HG03103 (cell line): ENCODE measurements around the gene TLX1.

Experiments
- ATAC-seq: cut with Tn5 transposase; IDR thresholded peaks from one replicate; pipeline ENCODE4 v1.9.1; 2021; ENCODE audit warnings: low read depth; ENCODE audit not compliant: unreplicated experiment

The TLX1 gene

DNA sequence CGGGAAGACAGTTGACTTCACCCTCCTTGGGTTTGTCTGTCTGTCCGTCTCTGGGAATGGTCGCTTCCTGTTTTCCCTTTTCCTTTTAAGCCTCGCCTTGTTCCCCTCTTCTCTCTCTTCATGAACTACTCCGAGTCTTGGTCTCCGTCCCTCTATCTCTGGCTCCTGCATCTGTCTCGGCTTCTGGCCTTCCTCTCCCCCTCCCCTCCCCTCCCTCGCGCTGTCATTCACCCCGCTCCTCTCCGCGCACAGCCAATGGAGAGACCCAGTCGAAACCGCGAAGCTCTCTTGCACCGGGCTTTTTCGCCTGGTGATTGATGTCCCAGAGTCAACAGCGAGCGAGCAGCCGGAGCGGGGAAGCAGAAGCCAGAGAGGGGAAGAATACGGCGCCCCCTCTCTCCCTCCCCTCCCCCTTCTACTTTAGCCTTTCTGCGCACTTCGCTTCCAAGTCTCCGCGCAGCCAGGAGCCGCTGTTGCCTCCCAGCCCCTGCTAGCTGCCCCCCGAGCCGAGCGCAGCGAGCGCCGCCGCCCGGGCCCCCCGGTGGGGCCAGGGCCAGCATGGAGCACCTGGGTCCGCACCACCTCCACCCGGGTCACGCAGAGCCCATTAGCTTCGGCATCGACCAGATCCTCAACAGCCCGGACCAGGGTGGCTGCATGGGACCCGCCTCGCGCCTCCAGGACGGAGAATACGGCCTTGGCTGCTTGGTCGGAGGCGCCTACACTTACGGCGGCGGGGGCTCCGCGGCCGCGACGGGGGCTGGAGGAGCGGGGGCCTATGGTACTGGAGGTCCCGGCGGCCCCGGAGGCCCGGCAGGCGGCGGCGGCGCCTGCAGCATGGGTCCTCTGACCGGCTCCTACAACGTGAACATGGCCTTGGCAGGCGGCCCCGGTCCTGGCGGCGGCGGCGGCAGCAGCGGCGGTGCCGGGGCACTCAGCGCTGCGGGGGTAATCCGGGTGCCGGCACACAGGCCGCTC lies at the start of gene TLX1:
TLX1 (plus strand) TSS at position 317 of the 978 bp plus-strand sequence; CDS start at position 559, 242 bp downstream.
- ATAC-seq: no peak

DNA sequence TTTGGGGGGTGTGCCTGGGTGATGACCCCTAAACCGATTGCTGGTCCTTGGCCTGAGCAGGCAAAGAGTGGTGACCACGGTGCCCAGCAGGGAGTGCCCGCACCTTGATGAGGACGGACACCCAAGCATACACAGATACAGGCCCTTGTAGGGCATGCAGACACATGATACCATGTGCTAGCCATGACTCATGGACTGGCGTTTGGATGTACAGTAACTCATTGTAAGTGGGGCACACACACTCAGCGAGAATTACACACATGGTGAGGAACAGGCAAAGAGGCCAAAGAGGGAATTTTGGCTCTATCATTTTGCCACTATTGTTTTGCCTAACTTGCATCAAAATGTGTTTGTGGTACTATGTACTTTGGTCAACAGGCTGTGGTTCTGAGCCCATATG lies 45.3 kb upstream of the TLX1 start:
- ATAC-seq: no peak

DNA sequence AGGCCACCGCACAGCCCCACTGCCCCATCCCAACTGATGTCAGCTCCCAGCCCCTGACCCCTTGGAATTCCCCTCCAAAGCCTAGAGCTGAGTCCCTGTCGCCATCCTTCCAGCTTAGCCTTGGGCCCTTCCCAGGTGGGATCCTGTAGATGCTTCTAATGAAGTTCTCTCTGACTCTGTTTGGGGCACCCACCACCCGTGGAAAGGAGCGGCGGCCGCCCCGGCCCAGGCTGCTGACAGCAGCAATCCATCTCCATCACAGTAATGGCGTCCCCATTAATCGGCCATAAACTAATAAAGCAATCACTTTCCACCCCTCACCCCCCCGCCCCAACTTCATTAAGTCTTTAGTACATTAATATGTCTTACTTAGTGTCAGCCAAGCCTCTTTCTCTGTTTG lies 43.7 kb upstream of the TLX1 start:
- no peak for ATAC-seq

DNA sequence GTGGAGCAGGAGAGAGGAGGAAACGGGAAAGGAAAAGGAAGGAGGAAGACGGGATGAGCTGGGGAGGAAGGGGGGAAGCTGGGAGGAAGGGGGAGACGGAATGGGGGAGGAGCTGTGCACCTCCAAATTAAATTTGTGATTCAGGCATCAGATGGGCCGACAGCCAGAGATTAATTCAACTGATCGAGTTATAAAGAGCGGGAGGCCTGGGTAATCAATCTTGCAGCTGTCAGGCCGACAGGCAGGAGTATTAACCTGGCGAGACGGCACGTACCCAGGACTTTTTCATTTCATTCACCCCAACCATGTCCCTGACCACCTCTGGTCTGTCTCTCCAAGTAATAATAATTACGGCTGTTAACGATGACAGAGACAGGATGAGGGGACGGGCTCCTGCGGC lies 43.1 kb upstream of the TLX1 start:
- no peak for ATAC-seq

DNA sequence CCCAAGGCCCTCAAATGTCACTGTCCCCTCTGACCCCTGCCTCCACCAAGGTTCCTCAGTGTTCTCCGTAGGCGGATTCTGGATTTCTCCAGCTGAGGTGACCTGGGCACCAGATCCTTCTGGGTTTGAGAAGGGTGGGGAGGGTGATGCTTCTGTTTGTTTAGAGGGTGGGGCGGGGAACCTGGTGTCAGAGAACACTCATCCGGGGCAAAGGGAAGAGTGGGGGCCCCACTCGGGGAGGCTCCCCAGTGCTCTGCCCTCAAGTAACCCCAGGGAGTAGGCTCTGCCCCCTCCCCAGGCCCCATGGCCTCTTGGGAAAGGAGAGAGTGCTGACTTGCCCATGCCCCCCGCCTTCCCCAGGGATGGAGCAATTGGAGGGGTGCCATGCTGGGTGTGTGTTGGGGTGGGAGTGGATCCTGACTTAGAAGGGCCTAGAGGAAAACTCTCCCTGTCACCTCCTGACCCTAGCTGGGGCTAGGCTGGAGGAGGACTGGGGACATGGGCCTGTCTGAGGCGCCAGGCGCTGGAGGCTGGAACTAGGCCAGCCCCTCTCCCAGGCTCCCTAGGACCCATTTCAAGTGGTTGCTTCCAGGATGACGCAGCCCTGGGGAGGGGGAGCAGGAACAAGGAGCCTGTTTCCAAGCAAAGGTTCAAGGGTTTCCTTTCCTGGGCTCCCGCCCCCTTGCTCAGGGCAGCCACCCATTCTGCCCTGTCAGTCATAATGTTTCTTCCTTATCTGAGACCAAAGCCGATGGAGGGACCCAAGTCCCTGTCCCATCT lies 41.4 kb upstream of the TLX1 start:
- no peak for ATAC-seq

DNA sequence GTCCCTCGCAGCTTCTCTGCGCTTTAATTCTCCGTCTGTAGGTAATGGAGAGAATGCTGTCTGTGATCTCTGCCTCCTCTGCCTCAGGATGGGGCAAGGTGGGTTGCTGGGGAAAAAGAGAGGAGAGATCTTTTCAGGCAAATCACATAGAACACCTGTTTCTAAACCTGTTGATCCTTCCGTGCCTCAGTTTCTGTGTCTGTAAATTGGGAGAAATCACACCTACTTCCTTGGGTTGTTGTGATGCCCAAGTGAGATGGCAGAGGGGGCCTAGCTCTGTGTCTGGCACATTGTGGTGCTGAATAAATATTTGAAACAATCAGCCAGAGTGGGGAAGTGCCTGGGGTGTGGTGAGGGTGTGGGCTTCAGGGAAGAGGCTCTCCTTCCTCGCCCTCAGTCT lies 40.5 kb upstream of the TLX1 start:
- no peak for ATAC-seq

DNA sequence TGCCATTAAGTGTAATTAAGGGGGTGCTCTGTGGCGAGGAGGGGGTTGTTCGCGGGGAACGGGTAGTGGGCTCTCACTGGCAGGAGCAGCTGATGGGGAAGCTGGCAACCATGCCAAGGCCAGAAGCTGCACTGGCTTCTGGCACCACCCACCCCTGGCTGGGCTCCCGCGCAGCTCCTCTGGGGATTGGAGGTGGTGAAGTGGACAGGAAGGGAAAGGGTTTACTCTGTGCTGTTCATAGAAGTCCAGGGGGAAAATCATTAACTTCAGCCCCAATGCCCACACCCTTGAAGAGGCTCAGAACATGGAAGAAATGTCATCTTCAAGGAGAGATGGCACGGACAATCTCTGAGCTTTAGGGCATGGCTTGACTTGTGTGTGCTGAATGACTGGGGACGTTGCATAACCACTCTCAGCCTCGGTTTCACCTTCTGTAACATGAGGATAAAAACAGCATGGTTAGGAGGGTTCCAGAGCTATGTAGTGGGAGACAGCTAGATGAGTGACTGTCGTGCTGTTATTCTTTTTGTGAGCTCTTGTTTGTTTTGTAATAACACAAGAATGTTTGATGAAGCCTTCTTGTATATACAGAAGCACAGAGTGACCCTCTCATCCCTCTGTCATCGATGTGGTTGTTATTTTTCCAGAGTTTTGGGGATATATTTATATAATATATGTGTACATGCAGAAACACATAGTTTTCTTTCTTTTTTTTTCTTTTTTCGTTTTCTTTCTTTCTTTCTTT lies 39.4 kb upstream of the TLX1 start:
- no peak for ATAC-seq

DNA sequence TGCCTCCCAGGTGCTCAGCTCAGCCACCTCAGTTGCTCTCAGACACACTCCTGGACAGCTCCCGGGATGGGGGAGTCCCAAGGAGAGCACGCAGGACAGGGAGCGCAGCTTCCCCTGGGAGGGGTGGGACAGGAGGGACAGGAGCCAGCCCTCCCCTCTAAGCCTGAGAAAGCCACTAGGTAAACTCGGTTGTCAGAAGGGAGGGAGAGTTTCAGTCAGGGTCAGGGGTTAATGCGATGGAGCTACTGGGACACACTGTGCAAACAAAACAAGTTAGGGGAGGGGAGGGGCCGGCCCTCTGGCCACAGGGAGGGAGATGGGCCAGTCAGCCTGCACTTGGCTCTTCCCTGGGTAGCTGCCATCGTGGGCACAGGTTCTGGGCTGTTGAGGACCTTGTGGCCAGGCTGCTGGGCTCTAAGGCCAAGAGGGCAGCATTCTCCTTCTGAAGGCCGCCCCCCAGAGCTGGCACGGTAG lies 38.2 kb upstream of the TLX1 start:
- no peak for ATAC-seq

DNA sequence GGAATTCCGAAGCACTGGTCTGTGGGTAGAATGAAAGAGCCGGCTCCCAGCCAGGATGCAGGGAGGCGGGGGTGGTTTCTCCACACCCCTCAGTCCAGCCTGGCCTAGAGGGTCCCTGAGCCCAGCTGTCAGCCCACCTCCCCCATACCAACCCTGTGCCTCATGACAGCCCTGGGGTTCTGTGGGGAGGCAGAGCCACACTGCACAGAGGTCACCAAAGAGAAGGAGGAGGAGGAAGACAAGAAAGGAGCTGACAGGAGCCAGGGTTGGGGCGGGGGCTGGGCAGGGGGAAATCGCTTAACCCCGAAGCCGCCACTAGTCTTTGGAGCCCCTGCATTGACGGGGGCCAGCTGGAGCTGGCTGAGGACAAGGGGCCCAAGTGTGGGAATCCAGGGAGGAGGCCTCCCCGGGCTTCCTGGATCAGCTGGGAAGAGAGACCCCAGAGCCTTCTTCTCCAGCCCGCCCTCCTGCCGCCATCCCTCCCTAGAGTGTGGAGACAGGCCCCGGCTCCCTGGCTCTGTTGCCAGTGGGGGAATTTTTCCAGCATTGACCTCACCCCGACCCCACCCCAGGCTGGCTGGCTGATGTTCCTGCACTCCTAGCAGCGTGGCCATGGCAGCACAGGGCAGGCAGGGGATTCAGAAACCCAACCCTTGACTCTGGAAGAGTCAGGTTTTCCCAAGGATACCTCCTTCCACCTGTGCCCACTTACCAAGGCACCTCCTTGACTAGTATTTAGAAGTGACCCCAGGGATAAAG lies 36.8 kb upstream of the TLX1 start:
- no peak for ATAC-seq

DNA sequence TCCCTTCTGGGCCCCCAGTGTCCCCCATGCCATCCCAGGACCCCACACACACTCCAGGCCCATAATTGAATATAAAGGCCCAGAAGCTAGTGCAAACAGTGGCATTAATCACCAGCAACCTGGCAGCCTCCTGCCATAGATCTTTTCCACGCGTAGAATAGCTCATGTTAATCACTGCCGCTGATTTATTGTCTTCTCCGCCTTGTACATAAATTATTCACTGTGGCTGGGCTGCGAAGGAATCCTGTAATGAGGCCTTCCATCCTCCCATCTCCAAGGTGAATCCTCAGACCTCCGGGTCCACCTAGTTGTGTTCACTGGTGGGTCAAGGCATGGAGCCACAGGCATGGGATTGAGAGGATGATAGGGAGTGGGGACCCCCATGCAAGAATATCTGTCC lies 36.1 kb upstream of the TLX1 start:
- no peak for ATAC-seq

DNA sequence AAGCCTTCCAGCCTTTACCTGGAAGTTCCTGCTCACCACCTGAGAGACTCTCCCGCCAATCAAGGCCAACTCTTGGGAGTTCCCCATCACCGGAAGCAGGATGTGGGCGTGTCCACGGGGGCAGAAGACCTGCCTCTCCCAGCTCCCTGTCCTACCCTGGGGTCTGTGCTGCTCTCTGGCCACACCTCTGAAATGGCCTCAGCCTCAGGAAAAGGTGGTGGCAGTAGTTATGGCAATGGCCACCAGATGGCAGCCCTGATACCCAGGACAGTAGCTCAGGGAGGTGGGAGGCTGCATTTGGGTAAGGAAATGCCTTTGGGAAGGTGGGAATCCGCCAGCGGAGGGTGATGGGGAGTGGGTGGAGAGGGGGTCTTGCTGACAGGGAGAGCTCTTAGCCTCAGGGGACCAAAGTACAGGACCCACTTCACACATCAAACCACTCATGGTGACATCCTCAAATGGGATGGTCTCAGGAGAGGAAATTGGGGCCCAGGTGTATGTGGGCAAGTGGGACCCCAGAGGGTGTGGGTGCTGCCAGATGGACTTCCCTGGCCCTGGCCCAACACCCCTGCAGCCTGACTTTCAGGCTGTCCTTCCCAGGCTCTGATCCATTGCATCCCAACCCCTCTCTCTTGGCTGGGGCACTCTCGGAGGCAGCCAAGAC lies 35.4 kb upstream of the TLX1 start:
- ATAC-seq: no peak

DNA sequence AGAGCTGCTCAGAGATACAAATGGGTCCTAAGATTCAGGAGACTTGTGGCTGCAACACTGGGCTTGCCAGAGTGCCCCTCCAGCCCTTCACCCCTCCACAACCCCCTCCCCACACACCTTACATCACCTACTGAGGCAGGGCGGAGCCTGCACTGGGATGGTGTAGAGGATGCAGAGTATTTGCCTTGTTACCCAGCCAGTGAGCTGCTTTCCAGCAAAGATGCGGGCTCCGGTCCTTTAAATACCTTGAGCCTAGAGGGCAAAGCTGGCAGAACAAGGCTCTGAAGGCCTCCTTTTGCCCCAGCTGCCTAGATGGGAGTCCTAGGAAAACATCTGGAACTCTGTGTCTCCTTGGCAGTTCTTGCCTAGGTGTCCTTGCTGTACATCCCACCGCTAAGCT lies 34.7 kb upstream of the TLX1 start:
- no peak for ATAC-seq

DNA sequence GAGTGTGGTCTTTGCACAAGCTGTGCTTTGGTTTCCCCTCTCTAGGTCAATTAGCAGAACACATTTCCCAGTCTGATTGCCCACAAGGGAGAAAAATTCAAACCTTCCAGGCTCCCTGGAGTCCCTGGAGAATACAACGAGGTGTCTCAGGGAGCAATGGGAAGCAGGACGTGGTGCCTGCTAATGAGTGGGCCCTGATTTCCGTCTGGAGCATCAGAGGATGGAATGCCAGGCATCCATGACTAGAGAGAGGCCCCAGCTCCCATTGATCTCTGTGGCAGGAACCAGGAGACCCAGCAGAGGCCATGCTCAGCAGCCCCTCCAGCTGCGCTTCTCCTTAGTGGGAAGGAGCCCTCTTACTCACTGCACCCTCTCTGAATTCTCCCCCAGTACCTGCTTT lies 33.2 kb upstream of the TLX1 start:
- ATAC-seq: no peak

DNA sequence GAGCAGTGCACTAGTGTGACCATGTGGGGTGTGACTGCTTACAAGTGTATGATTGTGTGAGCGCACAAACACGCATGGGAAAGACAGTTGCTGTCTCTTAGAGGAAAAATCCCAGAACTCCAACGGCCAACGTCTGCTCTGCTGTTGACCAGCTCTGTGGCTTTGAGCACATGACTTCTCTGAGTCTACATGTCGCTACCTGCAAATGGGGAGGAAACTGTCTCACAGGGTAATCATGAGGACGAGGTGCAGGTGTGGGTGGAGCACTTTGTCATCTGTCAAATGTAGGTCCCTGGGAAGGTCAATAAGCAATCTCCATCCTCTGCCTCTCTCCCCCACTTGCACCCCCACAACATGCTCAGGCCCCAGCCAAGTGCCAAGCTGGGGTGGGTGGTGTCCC lies 31.2 kb upstream of the TLX1 start:
- no peak for ATAC-seq

DNA sequence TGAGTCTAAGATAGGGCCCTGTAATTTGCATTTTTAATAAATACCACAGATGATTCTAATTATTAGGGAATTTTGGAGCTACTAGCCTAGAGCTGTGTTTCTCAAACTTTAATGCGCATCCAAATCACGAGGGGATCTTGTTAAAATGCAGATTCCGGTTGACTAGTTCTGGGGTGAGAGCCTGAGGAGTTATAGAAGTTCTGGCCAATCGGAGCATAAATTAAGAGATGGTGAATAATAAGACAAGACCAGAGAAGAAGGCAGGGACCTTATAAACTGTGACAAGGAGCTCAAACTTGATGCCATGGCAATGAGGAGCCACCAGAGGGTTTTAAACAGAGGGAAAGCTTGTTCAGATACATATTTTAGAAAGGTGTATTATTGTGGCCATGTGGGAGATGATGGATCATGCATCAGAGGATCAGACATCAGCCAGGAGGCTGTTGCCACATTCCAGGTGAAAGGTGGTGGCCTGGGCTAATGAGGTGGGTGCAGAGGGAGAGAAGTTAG lies 29.7 kb upstream of the TLX1 start:
- ATAC-seq: no peak

DNA sequence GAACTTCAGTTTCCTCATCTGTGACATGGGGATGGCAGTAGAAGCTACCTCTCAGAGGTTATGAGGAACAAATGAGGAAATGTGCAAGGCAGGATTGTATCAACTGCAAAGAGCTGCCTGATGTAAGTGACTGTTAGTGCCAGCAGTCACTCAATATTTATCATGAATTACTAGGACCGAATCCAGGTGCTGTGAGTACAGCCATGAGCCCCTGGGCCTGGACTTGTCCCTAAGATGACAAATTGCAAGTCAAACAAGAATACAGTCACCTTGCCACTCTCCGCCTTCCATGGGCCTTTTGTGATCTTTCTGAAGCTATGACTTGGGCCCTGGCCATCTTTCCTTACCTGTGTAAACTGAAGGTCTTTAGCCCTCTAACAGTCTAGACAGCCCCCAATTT lies 27.7 kb upstream of the TLX1 start:
- no peak for ATAC-seq

DNA sequence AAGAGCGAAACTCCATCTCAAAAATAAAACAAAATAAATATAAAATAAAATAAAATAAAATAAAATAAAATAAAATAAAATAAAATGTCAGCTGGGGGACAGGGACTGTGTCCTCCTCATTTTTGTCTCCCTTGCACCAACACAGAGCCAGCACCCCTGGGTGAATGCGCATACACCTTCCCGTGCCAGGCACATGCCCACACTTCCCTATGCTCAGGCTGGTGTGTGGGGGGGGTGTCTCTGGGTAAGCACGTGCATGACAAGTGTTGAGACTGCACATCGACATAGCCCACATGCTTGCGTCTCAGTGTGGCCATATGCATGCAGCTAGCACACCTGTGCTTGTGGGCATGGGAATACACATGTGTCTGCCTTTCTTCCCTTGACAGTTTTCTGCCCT lies 24.7 kb upstream of the TLX1 start:
- ATAC-seq: no peak

DNA sequence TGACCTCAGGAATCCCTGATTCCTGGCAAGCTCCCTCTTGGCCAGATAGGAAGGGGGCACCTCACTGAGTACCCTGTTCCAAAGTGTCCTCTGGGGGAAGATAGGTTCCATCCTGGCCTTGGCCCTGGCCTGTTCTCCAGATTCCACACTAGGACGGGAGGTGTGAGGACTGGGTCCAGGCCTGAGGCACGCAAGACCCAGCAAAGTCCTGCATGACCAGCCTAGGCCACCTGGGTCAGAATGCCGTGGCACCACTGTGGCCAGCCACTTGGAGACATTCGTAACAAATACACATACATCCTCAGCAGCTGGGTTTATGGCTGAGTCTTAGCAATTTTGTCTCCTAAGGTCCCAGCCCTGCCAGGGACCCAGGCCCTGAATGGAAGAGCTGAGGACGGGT lies 23.3 kb upstream of the TLX1 start:
- no peak for ATAC-seq

DNA sequence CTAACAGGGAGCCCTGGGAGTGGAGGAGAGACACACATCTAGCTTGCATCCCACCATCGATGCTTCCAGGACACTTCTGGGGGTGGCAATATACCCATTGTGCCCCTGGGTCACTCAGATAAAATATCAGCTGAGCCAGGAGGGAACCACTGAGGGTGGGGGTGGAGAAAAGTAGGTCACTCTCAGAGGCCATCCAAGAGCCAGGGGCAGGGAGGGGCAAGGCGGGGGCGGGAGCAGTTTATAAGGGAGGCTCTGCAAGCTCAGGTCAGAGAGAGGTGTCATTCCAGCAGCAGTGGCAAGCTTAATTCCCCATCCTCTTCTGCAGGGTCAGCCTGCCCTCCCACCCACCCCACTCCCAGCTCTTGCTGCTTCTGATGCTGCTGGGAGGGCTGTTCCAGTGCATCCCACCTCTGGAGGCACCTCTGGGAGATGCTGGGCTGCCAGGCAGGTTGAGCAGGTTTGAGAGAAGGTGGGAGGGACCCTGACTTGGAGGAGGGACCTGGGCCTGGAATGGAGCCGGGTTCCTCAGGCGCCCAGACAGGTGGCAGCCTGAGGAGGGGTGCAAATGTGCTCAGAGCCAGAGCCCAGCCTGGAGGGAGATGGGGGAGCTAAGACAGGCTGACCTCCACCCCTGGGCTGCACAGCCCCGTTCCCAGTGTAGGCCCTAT lies 20.1 kb upstream of the TLX1 start:
- ATAC-seq: no peak
